ENCODE data around the gene ADAMTSL4.
A peak's percentile ranks its signal among the peaks of the same experiment; 100 is the strongest.
"Not testable (repeated sequence)": the region's sequence is repeated elsewhere in the genome, so short reads cannot be mapped to it uniquely, and the experiment has no call there.

The ADAMTSL4 gene

DNA sequence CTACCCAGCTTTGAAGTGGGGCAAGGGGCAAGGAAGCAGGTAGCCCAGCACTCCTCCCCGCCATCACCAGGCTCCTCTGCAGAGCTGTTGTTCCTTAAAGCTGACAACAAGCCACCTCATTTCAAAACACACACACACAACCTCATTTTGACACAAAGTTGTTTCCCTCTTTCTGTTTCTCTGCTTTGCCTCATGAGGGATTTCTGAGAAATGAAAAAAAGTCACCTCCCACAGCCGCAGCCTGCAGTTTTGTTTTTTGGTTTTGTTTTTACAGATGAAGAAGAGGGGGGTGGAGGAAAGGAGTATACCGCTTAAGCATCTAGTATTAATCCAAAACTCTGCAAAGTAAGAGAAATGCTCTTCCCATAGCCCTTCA is 18.1 kb downstream of the ADAMTSL4 start:
- DNase-seq (ENCODE audit: low read depth in 2 of 2) = no peak

- DNase-seq (ENCODE audit: low read depth in 2 of 2) = peak; percentile 80
These were observed 18.7 kb downstream of the ADAMTSL4 start for GRCh38 chr1:150567717-150568593.

- no peak for DNase-seq (ENCODE audit: low read depth in 2 of 2)
These were observed 19.4 kb downstream of the ADAMTSL4 start for GRCh38 chr1:150568594-150568966.

GRCh38 chr1:150572918-150573647 is 23.9 kb downstream of the ADAMTSL4 start:
- no peak for DNase-seq (ENCODE audit: low read depth in 2 of 2)

DNA sequence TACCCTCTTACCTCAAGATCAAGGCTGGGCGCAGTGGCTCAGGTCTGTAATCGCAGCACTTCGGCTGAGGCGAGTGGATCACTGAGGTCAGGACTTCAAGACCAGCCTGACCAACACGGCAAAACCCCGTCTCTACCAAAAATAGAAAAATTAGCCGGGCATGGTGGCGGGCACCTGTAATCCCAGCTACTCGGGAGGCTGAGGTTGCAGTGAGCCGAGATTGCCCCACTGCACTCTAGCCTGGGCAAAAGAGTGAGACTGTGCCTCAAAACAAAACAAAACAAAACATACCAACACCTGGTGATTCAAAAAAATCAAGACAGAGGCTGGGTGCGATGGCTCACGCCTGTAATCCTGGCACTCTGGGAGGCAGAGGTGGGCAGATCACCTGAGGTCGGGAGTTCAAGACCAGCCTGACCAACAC is 24.5 kb downstream of the ADAMTSL4 start:
- not testable (repeated sequence) for DNase-seq (ENCODE audit: low read depth in 2 of 2)

DNA sequence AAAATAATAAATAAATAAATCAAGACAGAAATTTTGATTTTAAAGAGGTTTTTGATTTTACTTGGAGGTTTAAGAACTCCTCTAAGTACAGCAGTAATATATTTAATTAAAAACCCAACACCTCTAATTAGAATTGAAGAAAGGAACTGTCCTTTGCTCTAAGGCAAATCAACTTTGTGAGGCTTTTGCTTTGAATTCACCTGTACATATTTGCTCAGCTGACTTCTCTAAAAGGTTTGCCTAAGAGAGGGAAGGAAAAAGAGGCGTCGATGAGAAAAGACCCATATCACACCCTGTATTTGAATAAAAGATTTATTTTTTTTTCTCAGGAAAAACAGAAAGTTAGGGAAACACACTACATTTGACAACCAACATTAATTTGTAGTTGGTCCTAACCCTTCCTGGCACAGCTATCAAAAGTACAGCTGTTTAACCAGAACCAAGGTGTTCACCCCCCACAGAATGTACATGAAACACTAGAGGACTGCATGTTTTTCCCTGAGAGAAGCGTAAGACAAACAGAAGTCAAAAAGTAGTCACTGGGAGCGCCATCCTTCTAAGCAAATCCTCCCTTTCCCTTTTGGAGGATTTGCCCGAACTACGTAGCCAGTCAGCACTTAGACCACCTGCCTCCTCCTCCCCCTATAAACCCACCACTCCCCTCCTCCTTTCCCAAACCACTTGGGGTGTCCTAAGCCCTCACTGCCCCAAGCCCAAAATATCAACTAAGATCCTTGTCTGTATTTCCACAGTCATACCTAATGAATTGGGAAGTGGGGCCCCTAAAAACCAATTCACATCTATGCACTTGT is 25.3 kb downstream of the ADAMTSL4 start:
- DNase-seq (ENCODE audit: low read depth in 2 of 2) = no peak

- no peak for DNase-seq (ENCODE audit: low read depth in 2 of 2)
These were observed 25.9 kb downstream of the ADAMTSL4 start for GRCh38 chr1:150575072-150575489.

DNA sequence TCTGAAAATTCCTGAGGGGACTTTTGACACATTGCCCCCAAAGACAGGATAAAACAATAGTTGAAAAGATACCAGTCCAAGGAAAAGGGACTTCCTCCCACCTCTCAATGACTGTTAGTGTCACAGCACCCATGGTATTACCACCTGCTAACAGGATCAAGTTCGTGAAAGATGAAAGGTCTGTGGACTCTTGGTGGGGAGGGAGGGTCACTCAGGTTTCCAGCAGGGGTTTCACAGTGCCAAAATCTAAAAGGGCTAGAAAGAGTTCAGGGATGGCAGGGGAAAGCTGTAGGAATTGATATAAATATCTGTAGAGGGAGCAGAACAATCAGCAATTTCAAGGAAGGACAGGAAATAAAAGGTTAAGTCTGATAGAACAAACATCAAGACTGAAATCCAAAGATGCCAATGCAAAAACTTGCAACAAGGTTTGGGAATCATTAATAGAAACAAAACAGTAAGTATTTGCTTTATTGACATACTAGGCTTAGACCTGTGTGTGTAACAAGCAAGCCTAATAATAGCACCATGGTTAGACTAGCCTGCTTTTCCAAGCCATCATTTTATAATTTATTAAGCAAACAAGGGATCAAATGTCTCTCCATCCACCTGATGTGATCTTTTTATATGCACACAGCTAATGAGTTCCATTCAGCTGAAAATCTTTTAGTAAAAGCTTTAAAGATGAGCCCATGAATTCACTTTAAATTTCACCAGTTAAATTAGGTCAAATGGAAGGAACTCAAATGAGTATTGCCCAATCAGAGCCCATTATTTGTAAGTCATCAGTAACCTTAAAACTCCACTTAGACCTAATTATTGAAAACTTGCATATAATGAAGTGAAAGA is 26.5 kb downstream of the ADAMTSL4 start:
- DNase-seq (ENCODE audit: low read depth in 2 of 2) = no peak

GRCh38 chr1:150576367-150576711 is 27.1 kb downstream of the ADAMTSL4 start:
- DNase-seq (ENCODE audit: low read depth in 2 of 2) = no peak

DNA sequence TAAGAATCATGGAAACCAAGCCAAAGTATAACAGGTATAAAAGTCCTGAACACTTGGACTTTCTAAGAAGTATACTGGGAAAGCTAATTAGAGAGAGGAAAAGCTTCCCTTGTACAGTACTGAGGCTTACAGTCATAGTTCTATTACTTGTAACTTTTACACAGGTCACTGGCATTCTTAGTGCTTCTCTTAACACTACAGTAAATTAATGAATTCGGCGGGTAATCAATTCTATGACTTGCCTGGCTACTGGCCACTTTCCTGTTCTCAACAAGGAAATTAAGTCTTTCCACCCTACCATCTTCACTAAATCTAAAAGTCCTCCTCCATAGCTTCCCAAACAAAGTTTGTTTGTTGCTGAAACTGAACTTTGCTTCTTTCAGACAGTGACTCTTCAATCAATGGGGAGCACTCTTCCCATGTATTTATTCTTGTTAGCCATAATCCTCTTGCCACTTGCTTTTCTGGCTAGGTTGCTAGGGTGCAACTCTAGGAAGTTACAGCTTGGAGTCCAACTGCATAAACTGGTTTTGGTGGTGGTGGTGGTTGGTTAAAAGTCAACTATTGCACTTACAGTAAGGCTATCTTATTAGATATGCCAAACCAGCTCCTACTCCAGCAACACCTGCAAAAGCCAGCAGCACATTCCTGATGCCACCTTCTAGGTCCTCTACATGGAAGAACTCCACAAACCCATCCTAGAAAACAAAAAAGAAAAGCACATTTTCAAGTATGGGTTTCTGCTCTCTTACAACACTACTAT is 27.8 kb downstream of the ADAMTSL4 start:
- DNase-seq (ENCODE audit: low read depth in 2 of 2) = no peak

DNA sequence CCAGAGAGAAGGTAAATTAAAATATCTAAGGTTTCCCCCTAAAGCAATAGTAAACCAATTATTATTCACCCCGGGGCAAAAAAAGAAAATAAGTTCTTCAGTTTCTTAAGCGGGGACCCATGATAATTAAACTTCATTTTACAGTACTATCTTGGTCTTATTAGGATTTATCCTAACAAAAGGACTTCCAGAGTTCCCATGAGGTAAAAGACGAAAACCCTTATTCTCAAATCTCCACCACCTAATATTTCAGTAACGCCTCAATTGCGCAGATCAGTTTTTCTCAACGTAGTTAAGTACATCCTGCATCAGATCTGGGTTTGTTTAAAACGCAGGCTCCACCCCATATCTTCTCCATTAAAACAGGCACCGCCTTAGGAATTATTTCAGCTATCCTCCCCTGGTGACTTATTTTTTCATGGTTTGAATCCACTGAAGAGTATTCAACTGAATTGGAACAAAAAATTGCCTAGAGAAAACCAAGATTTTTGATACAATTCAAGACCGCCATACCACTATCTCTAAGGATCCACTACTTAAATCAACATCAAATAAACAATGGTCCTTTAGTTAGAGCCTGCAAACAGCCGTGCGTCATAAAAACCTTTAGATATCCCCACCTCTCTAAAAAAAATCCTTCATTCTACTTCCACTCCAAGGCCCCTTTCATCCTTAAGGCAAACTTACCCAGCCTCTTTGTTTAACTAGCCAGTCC is 28.5 kb downstream of the ADAMTSL4 start:
- no peak for DNase-seq (ENCODE audit: low read depth in 2 of 2)

DNA sequence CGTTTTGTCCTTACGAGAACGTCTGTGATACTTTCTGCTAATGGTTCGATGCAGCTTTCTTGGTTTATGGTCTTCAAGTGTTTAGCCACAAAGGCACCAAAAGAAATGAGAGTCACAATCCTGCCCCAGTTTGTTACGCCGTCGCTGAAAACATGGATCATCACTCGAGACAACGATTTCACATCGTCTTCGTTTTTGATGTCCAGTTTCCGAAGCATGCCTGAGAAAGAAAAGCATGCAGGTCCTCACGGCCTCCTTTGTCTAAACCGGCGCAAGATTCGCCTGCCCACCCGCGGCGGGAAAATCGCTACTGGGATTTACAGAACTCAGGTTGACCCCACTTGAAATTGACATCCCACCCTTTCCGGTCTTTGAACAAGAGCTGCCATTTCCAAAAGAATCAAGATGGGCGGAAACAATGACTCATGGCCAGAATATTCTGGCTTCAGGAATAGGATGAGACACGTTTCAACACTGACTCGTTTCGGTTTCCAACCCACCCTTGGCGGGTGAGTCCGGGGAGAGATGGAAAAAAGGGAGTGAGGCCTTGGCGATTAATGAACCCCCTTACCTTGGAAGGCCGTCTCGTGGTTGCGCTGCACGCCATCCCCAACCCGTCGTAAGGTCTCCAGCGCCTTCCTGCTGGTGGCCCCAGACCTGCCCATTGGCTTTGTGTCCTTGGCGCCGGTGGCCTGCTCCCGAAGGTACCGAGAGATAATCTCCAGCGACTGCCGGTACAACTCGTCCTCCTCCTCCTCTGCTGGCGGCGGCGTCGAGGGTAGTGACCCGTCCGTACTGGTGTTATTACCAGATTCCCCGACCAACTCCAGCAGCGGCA is 29.3 kb downstream of the ADAMTSL4 start:
- peak; percentile 81 to 84 for DNase-seq (ENCODE audit: low read depth in 2 of 2)

DNA sequence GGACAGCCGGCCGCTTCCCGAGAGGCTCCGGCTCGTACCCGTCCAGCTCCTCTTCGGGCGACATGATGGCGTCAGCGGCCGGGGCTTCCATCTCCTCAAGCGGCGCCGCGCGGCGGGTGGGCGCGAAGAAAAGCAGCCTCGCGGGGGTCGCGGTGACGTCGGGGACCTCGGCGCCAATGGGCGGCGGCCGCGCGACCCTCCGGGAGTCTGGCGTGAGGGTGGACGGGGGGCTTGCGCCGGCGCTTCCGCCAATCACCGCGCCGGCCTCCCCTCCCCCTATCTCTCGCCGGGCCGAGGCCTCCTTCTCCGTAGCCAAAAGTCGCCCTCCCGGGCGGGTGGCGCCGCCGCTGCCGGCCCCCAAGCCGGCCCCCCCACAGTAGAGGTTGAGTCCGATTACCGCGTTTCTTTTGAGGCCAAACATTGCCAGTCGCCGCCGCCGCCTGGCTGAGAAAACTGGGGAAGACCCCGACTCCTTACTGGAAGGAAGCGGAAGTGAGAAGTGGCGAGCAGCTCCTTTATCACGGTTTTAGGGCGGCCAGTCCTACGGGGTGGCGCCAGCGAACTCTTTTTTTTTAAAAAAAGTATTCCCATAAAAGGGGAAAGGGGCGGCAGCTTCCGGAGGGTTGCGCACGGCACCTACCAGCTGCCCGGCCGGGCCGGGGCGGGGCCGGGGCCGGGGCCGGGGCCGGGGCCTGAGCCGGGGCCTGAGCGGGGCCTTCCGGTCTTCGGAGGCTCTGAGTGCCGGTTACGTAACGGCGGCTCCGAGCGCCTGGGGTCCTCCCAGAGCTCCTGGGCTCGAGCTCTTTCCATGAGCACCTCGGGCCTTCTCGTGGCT is 30.1 kb downstream of the ADAMTSL4 start, which contains the start of gene MCL1:
Gene MCL1, minus strand, starts transcription at position 501 of the 835 bp plus-strand sequence. Its CDS starts 80 bp downstream, at position 421.
- DNase-seq (ENCODE audit: low read depth in 2 of 2) = peak; percentile 92 to 94

DNA sequence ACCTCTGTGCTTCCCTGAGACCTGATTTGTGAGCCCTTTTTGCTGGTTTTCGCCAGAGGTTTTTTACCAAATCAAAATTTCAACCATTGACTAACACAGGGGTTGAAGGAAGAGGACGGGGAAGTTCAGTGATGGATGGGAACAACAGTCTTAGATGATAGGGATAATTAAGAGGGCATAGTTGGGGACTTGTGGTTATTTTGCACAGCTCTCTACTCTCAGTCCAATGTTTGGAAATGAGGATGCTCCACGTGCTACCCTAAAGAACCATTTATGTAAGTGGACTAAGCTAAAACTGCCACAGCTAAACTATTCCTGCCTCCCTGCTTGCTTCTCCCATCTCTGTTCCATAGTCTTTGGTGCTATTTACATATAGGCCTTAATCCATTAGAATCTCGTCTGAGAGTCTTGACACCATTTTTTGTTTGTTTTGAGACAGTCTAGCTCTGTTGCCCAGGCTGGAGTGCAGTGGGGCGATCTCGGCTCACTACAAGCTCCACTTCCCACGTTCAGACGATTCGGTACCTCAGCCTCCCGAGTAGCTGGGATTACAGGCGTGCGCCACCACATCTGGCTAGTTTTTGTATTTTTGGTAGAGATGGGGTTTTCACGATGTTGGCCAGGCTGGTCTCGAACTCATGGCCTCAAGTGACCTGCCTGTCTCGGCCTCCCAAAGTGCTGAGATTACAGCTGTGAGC is 30.9 kb downstream of the ADAMTSL4 start:
- DNase-seq (ENCODE audit: low read depth in 2 of 2) = no peak

DNA sequence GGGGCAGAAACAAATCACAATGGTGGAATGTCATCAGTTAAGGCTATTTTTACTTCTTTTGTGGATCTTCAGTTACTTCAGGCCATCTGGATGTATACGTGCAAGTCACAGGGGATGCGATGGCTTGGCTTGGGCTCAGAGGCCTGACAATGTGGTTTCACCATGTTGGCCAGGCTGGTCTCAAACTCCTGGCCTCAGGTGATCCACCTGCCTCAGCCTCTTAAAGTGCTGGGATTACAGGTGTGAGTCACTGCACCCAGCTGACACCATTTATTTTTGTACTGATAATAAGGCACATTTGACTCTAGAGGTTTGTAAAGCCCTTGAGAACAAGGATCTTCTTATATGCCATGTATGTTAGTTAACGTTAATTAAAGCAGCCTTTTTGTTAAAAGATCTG is 31.8 kb downstream of the ADAMTSL4 start:
- DNase-seq (ENCODE audit: low read depth in 2 of 2) = not testable (repeated sequence)

DNA sequence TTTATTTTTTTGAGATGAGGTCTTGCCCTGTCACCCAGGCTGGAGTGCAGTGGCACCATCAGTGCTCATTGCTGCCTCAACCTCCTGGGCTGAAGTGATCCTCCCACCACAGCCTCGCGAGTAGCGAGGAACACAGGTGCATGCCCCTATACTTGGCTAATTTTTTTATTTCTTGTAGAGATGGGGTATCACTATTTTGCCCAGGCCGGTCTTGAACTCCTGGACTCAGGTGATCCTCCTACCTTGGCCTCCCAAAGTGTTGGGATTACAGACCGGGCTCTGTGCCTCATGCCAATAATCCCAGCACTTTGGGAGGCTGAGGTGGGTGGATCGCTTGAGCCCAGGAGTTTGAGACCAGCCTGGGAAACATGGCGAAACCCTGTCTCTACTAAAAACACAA is 32.2 kb downstream of the ADAMTSL4 start:
- DNase-seq (ENCODE audit: low read depth in 2 of 2) = not testable (repeated sequence)

GRCh38 chr1:150581962-150582361 is 32.8 kb downstream of the ADAMTSL4 start:
- DNase-seq (ENCODE audit: low read depth in 2 of 2) = not testable (repeated sequence)

All from fibroblast of skin of left quadriceps (primary cell).